Measurements from ENCODE around the gene MBTPS1. TPM values are rescaled to one million over a fixed set of nuclear protein-coding genes. Genes with fewer than 3 reads are reported as not detected.

The MBTPS1 gene
- total and polyA plus RNA-seq, 3 donors from 2014 or later, result 59.0 to 122 (median 104) TPM

DNA sequence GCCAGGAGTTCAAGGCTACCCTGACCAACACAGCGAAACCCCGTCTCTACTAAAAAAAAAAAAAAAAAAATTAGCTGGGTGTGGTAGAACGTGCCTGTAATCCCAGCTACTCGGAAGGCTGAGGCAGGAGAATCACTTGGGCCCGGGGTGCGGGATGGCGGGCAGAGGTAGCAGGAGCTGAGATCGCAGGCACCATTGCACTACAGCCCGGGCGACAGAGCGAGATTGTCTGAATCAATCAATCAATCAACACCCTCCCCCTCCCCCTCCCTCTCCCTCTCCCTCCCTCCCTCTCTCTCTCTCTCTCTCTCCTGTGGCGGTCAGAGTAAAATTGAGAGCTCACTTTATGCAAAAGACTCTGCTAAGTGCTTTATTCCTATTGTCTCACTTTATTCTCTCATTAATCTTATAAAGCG, 27.1 kb upstream of the MBTPS1 start:
- Histone ChIP-seq H3K4me1 (peaks cover 15% of the 10 kb centered on the region), H3K36me3 (ENCODE audit: low read depth, missing control alignments) (no peaks in the 10 kb centered on the region), H3K27ac (no peak overlapping the region), H3K27me3 (no peaks in the 10 kb centered on the region), H3K9me3 (no peaks in the 10 kb centered on the region), H3K4me3 (peak overlapping the region; percentile 93 to 98)
- WGBS, 2 donors, result 14 to 20% methylated on average over 13 of the region's 13 CpGs
- DNase-seq, result no peak
- intact Hi-C loops (cut with DNase I; ENCODE audit: low total_unique reads), result no loop called here
- TF ChIP-seq POLR2A (IDR thresholded peaks at IDR 0.05), result no peak
- TF ChIP-seq, protein P1, sequence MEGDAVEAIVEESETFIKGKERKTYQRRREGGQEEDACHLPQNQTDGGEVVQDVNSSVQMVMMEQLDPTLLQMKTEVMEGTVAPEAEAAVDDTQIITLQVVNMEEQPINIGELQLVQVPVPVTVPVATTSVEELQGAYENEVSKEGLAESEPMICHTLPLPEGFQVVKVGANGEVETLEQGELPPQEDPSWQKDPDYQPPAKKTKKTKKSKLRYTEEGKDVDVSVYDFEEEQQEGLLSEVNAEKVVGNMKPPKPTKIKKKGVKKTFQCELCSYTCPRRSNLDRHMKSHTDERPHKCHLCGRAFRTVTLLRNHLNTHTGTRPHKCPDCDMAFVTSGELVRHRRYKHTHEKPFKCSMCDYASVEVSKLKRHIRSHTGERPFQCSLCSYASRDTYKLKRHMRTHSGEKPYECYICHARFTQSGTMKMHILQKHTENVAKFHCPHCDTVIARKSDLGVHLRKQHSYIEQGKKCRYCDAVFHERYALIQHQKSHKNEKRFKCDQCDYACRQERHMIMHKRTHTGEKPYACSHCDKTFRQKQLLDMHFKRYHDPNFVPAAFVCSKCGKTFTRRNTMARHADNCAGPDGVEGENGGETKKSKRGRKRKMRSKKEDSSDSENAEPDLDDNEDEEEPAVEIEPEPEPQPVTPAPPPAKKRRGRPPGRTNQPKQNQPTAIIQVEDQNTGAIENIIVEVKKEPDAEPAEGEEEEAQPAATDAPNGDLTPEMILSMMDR (IDR thresholded peaks at IDR 0.05), result no peak

DNA sequence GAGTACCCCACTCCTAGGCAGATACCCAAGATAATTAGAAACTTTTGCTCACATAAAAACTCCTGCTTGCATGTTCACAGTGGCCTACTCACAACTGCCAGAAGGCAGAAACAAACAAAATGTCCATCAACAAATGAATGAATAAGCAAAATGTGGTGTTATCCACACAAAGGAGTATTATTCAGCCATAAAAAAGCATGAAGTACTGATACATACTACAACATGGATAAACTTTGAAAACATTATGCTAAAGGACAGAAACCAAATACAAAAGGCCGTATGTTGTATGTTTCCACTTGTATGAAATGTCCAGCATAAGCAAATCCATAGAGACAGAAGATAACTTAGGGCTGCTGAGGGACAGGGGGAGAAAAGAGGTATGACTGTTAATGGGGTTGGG, 26.3 kb upstream of the MBTPS1 start:
- no peak for TF ChIP-seq POLR2A (IDR thresholded peaks at IDR 0.05)
- TF ChIP-seq, protein P1 (IDR thresholded peaks at IDR 0.05), result no peak
- no peaks in the 10 kb centered on the region for H3K36me3 ChIP-seq (ENCODE audit: low read depth, missing control alignments)
- H3K9me3 ChIP-seq, result no peaks in the 10 kb centered on the region
- intact Hi-C loops (cut with DNase I; ENCODE audit: low total_unique reads), result no loop called here
- H3K4me1 ChIP-seq, result peaks cover 15% of the 10 kb centered on the region
- H3K27me3 ChIP-seq, result no peaks in the 10 kb centered on the region
- no peak overlapping the region for H3K27ac ChIP-seq
- no peak overlapping the region for H3K4me3 ChIP-seq
- DNase-seq, result no peak
- 68 to 97% methylated on average over 1 of the region's 1 CpG for WGBS, 2 donors

GRCh38 chr16:84141143-84141670, 24.5 kb upstream of the MBTPS1 start:
- H3K27me3 ChIP-seq, result no peaks in the 10 kb centered on the region

DNA sequence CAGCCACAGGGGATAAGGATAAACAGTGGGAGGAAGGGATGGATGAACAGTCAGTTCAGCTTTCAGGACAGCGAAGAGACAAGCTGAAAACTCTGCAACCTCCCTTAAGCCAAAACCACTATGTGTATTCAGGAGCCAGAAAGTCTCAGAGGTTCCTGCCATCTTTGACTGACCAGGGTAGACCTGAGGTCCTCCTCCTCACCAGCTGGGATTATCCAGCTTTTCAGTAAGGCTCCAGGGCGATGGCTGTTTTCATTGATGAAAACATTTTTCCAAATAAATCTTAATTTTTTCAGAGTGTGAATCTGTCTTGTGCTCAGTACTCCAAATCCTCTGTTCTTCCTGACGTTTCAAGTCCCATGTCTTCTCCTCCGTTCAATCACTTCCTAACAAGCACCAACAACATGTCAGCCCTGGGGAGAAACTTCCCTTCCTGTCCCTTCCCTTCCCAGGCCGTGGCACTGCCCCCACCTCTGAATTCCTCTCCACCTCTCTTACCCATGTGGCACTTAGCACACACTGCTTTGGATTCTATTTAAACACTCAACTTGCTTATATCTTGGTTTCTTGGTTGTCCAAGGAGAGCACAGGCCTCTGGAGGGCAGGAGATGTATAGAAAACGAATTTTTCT, 23.0 kb upstream of the MBTPS1 start:
- H3K9me3 ChIP-seq, result no peaks in the 10 kb centered on the region
- DNase-seq, result no peak
- no peaks in the 10 kb centered on the region for H3K27me3 ChIP-seq
- TF ChIP-seq POLR2A (IDR thresholded peaks at IDR 0.05), result no peak
- TF ChIP-seq, protein P1 (IDR thresholded peaks at IDR 0.05), result no peak
- peaks cover 15% of the 10 kb centered on the region for H3K4me1 ChIP-seq
- H3K27ac ChIP-seq, result peak overlapping the region in 1 of 2 donors; percentile 61
- 73 to 81% methylated on average over 6 of the region's 6 CpGs for WGBS, 2 donors
- no peaks in the 10 kb centered on the region for H3K36me3 ChIP-seq (ENCODE audit: low read depth, missing control alignments)
- no peak overlapping the region for H3K4me3 ChIP-seq
- intact Hi-C loops (cut with DNase I; ENCODE audit: low total_unique reads), result no loop called here

More at GRCh38 chr16:84141143-84141670, 24.5 kb upstream of the MBTPS1 start:
- Histone ChIP-seq H3K36me3 (ENCODE audit: low read depth, missing control alignments) (no peaks in the 10 kb centered on the region), H3K9me3 (no peaks in the 10 kb centered on the region), H3K4me1 (peaks cover 15% of the 10 kb centered on the region), H3K4me3 (no peak overlapping the region), H3K27ac (no peak overlapping the region)
- 82 to 84% methylated on average over 13 of the region's 13 CpGs for WGBS, 2 donors
- DNase-seq, result no peak
- no peak for TF ChIP-seq POLR2A (IDR thresholded peaks at IDR 0.05)
- TF ChIP-seq, protein P1 (IDR thresholded peaks at IDR 0.05), result no peak
- intact Hi-C loops (cut with DNase I; ENCODE audit: low total_unique reads), result no loop called here
